HG02678 (cell line): ENCODE results near the gene SPATA13.

Source experiments
- ATAC-seq: cut with Tn5 transposase; IDR thresholded peaks from one replicate; pipeline ENCODE4 v1.9.1; 2021; ENCODE audit warnings: mild to moderate bottlenecking, moderate library complexity; ENCODE audit not compliant: unreplicated experiment

SPATA13 gene

GRCh38 chr13:24165746-24166145 is 5.2 kb downstream of the SPATA13 start:
- ATAC-seq = no peak

DNA sequence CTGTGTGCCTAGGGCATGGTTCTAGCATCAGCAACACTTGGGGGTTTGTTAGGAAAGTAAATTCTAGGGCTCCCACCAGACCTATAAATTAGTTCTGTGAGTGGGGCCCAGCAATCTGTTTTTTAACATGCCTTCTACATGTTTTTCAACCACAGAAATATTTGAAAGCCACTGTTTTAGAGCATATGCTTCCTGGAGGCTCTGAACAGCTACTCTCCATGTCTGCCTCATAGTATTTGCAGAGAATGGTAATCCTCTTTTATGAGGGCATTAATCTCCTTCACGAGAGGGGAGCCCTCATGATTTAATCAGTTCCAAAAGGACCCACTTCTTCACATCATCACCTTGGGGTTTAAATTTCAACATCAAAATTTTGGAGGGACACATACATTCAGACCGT is 6.0 kb downstream of the SPATA13 start:
- no peak for ATAC-seq

- no peak for ATAC-seq
Observed at GRCh38 chr13:24167666-24168391, 7.3 kb downstream of the SPATA13 start.

- no peak for ATAC-seq
Observed at GRCh38 chr13:24168392-24168750, 7.9 kb downstream of the SPATA13 start.

GRCh38 chr13:24168979-24169378 is 8.5 kb downstream of the SPATA13 start:
- ATAC-seq = no peak

DNA sequence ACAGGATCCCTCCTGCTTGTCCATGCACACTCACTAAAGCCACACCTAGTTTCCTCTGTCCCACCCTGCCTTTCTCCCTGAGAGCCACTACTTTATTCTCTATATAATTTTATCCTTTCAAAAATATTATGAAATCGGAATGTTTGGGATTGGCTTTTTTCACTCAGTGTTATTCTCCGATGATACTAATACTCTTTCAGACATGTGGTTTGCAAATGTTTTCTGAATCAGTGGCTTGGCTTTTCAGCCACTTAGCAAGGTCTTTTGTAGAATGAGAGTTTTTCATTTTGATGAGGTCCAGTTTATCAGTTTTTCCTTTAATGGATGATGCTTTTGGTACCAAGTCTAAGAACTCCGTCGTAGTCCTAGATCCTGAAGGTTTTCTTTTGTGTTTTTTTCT is 11.6 kb downstream of the SPATA13 start:
- ATAC-seq = no peak

- ATAC-seq = no peak
Observed at GRCh38 chr13:24173795-24174194, 13.3 kb downstream of the SPATA13 start.

- no peak for ATAC-seq
Observed at GRCh38 chr13:24175847-24176246, 15.3 kb downstream of the SPATA13 start.

DNA sequence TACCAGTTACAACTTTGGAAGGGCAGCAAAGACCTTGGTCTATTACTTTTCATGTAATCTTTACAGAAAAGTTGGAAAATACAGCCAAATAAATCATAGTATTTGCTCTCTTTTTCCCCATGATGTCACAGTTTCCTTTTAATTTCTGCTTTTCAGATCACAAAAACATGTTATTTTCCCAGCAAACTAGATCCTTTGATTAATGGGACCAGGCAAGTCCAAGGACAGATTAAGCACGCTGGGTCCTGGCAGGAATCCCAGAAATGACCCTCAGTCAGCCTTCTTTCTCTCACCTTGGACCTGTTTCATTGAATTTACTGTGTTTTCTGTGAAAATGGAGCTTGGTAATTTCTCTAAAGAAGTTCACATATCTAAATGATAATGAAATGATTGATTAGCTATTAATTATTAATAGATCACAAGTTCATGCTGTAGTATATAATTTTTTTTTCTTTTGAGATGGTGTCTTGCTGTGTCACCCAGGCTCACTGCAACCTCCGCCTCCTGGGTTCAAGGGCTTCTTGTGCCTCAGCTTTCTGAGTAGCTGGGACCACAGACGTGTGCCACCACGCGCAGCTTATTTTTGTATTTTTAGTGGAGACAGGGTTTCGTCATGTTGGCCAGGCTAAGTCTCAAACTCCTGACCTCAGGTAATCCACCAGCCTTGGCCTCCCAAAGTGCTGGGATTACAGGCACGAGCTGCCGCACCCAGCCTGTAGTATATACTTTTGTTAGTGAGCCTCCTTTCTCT is 16.0 kb downstream of the SPATA13 start:
- ATAC-seq = no peak

- ATAC-seq = no peak
Observed at GRCh38 chr13:24178847-24179485, 18.4 kb downstream of the SPATA13 start.

DNA sequence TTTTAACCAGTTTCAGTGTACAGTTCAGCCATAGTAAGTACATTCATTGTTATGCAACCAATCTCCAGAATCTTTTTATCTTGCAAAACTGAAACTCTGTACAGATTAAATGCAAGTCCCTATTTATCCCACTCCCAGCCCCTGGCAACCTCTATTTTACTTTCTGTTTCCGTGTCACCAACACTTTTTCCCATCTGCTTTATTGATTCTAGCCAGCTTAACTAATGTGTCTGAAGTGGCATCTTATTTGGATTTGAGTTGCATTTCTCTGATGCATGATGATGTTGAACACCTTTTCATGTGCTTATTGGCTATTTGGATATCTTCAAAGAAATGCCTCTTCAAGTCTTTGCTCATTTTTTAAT is 18.9 kb downstream of the SPATA13 start:
- ATAC-seq = no peak

GRCh38 chr13:24180750-24181377 is 20.3 kb downstream of the SPATA13 start:
- no peak for ATAC-seq

- ATAC-seq = no peak
Observed at GRCh38 chr13:24181991-24182702, 21.6 kb downstream of the SPATA13 start.

GRCh38 chr13:24182703-24183081 is 22.2 kb downstream of the SPATA13 start:
- ATAC-seq = no peak

GRCh38 chr13:24183741-24184182 is 23.2 kb downstream of the SPATA13 start:
- ATAC-seq = no peak

- no peak for ATAC-seq
Observed at GRCh38 chr13:24184265-24184841, 23.8 kb downstream of the SPATA13 start.

DNA sequence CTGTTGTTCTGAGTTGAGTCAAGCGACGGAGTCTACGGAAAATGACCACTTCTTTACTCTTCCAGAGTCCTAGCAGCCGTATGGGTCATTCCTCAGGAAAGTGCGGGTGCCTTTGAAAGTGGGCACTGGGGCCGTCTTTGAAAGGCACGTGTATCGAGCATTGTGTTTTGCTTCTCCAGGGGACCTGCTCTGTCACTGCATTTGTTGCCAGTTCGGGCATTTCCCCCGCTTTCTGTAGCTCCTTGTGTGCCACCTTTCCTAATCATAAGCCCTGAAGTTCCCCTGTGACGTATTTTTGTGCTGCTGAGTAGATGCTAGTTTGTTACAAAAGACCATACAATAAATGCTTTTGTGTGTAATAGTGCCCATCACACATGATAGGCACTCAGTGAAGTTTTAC is 24.4 kb downstream of the SPATA13 start:
- ATAC-seq = no peak

DNA sequence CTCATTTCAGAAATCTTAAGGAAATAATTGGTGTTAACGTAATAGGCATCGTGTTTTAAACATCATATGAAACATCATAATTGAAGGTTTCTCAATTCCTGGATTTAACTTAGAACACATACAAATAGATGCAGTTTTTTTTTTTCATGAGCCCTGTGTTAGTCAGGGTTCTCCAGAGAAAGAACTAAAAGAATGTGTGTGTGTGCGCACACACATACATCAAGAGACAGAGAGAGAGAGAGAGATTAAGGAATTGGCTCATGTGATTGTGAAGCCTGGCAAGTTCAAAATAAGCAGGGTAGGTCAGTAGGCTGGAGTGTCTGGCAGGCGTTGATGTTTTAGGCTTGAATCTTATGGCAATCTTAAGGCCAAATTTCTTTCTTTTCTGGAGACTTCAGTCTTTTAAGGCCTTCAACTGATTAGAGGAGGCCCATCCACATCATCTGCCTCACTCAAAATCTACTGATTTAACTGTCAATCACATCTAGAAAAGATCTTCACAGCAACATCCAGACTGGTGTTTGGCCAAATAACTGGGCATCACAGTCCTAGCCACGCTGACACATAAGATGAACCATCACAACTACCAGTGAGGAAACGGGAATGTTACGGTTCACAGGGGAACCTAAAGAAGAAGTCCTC is 25.2 kb downstream of the SPATA13 start:
- no peak for ATAC-seq

GRCh38 chr13:24187185-24187584 is 26.7 kb downstream of the SPATA13 start:
- ATAC-seq = no peak
